Measurements from ENCODE around the gene TRNAU1AP.
"Not testable (repeated sequence)": the region's sequence is repeated elsewhere in the genome, so short reads cannot be mapped to it uniquely, and the experiment has no call there.

The TRNAU1AP gene

DNA sequence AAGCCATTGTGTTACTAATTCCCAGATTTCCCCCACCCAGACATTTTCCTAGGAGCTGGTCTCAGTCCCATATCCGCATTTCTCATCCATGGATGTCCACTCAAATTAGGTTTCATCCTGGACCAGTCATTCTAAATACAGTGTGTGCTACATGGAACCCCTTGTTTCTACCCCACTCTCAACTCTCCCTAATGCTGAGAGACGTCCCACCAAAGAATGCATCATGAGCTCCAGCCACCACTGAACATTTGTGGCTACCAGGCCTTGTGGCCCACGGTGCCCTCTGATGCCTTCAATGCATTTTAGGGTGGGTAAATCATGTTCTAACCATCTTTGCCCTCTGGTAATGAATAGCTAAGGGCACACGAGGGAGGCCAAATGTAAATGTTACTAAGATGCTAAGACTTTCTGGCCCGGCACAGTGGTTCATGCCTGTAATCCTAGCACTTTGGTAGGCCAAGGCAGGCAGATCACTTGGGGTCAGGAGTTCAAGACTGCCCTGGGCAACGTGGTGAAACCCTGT, 25.9 kb downstream of the TRNAU1AP start:
- FAIRE-seq = no peak

DNA sequence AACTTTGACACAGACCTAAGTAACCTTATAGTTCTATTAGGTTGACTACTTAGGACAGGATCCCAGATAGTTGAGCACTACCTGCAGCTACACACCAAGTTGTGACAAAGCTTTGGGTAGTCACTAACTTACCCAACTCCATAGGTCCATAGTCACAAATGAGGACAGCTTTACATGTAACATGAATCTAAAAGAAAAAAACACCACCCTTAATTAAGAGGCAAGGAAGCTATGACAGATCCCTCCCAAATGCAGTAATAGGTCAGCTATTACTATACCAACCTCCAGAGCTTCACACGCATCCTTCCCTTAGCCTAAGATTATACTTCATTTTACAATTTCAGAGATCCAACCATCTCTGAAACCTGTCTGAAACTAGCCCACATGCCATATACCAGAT, 26.5 kb downstream of the TRNAU1AP start:
- FAIRE-seq = no peak

DNA sequence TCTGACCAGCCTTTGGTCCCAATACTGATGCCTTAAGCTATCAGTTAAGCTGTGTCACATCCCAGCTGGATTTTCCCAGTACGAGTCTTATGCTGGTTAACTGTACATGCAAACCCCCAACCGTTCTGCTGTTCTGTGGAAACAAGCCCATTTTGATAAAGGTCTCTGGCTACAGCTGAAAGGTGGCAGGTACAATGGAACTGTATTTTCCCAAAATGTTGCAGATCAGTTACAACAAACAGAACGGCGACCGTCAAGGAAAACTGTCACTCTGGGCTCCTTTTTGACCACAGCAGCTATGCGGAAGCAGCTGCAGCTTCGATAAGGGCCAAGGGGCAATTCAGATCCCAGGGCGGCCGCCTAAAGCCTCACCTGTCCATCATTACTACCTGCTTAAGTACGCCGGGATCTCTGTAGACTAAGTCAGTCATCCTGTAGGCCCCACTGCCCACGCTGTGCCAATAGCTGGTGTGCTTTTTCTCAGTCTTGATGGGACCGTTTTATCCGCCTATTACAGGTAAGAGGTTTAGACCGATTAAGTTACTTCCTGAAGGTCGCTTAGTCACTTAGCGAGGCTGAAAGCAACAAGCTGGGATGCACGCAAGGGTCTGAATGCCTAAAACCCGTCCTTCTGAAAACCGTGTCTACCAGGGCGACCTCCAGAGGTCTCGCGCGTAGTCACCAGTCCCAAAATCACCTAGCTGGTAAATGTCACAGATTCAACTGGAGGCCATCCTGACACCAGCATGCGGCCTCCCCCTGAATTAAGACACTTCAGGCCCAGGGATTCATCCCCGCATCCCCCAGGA, 28.0 kb downstream of the TRNAU1AP start:
- no peak for FAIRE-seq

DNA sequence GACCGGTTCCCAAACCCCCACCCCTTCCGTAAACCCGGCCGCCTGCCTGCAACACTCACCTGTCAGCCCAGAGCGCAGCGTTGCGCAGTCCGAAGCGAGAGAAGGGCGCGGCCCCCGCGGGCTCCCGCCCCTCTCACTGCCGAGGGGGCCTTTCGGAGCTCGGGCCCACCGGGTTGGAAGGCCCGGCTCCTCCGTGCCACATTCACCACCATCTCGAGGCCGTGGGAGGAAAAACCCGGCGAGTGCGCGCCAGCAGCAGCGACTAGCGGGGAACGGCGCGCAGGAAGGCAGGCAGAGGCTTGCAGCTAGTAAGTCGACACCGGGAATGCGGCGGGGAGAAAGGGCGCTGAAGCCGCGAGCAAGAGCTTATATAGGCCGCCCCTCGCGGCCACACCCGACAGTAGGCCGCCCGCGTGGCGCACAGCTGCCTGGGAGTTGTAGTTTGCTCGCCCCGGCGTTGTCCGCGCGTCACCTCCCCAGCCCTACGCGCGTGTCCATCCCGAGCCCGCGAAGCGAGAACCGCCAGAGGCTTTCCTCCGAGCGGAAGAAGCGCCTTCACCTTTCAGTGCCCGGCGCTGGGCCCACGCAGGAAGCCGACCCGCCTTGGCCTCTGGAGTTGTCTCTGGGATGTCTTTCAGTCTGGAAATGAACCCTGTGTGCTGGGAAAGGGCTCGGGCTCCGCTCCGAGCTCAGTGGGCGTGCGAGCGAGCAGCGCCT, 28.8 kb downstream of the TRNAU1AP start:
- no peak for FAIRE-seq

DNA sequence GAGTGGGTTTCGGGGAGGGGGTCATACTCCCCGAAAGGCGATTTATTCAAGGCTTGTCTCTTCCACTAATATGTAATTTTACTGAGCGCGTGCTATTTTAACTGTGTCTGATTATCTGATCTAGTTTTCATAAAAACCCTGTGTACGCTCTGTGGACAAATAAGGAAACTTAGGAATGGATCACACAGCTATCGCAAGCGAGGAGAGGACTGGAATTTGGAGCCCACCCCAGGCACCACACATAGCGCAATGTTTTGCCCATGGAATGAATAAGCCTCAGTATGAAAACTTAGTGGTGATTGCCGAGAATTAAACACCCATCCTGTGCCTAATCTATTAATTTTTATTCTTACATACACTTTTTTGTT, 29.3 kb downstream of the TRNAU1AP start:
- FAIRE-seq = no peak

DNA sequence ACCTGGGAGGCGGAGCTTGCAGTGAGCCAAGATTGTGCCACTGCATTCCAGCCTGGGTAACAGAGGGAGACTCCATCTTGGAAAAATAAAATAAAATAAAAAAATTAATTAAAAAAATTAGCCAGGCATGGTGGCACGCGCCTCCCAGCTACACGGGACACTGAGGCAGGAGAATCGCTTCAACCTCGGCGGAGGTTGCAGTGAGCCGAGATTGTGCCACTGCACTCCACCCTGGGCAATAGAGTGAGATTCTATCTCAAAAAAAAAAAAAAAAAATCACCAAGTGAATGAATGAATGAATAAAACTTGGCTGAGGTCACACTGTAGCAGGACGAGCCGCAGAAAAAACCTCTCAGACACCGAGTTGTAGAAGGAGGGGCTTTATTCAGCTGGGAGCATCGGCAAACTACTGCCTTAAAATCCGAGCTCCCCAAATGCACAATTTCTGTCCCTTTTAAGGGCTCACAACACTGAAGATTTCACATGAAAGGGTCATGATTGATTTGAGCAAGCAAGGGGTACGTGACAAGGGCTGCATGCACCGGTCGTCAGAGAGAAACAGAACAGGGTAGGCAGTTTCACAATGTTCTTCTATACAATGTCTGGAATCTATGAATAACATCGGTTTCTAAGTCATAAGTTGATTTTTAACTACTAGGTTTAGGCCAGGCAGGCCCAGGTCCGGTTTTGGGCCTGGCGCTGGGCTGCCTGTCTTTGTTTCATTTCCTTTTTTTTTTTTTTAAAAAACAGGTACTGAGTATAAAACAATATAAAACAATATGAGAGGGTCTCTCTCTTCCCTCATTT, 33.9 kb downstream of the TRNAU1AP start:
- not testable (repeated sequence) for FAIRE-seq

DNA sequence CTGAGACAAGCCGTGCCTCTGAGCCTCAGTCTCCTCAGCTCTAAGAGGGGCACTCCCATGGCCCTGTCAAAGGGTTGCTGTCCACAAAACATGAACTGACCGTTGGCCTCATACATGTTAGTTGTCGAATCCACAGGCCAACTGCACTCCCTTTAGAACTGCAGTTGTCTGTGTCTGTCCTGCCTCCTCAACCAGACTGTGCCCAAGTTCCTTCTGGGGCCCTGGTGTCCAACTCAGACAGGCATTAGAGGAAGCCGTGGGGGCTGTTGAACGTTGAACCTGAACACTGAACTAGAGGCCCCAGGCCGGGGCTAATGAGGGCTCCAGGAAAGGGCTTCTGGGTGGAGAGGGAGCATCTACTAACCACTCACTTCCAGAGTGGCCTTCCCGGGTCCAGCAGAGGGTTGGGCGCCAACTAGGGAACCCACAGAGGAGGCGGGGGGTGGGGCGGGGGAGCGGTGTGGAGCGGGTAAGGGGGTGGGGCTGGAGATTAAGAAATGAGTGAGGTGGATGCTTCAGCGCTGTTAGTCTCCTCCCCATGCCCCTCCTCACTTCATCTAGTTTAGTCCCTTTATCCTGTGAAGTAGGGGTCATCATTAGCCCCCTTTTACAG, 38.9 kb downstream of the TRNAU1AP start, which contains the start of gene RAB42:
Gene RAB42, plus strand, starts transcription at position 558 of the 613 bp plus-strand sequence. CDS start 247 bp downstream, outside the sequence.
- FAIRE-seq = no peak

DNA sequence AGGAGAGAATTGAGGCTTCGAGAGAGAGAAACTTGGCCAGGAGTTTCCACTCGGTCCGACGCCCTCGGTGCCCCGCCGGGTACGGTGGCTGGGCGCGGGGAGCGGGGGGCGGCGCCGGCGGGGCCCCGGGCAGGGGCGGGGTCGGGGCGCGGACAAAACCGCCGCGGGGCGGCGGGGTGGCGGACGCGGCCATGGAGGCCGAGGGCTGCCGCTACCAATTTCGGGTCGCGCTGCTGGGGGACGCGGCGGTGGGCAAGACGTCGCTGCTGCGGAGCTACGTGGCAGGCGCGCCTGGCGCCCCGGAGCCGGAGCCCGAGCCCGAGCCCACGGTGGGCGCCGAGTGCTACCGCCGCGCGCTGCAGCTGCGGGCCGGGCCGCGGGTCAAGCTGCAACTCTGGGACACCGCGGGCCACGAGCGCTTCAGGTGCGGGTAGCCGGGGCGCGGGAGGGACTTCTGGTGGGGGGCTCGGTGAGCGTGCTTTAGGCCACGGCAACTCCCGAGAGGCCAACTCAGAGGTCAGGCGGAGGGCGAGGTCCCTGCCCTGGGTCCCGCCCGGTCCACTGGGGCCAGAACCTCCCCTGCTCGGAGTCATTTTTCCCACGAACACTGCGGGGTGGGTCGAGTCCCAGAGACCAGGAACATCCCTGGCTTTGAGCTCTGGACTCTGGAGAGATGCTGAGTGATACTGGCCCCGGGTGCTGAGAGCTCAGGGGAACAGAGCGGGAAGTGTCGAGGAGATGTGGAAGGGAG, 39.6 kb downstream of the TRNAU1AP start:
- no peak for FAIRE-seq

DNA sequence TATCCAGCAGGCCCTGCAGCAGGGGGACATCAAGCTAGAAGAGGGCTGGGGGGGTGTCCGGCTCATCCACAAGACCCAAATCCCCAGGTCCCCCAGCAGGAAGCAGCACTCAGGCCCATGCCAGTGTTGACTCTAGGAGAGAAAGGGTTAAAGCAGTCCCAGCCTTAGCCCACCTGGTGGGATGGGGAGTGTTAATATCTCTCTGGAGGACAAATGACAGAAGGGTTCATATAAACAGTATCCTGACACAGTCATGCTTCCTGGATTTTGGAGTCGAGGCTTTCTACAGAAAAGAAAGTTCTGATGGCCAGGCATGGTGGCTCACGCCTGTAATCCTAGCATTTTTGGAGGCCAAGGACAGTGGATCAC, 41.1 kb downstream of the TRNAU1AP start:
- FAIRE-seq = not testable (repeated sequence)

DNA sequence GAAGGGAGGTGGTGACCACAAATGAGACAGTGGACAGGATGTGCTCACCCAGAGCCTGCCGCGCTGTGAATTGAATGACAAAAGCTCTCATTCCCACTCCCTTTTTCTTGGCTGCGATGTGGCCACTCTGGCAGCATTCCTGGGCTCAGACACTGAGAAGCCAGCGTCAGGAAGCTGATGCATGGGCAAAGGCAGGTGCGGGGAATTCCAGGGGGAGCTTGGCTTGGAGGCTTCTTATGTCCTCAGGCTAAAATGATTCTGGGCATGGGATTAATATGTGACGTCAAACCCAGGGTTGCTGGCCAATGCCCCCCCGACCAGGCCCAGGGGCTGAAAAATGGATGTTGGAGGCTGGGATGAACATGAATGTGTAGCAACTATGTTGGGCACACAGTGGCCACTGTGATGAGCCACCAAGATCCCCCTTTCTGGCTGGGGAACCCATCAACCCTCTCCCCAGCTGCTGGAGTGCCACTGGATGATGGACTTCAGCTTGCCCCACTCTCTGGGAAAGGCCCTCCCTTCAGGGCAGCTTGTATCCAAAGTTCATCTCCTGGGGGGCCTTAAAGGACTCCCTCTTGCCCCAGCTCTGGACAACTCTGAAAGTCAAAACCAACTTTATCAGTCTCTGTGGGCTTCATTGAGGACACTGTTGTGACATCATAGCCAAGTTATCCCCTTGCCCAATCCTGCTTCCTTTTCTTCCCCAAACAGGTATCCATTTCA, 42.0 kb downstream of the TRNAU1AP start:
- FAIRE-seq = not testable (repeated sequence)

DNA sequence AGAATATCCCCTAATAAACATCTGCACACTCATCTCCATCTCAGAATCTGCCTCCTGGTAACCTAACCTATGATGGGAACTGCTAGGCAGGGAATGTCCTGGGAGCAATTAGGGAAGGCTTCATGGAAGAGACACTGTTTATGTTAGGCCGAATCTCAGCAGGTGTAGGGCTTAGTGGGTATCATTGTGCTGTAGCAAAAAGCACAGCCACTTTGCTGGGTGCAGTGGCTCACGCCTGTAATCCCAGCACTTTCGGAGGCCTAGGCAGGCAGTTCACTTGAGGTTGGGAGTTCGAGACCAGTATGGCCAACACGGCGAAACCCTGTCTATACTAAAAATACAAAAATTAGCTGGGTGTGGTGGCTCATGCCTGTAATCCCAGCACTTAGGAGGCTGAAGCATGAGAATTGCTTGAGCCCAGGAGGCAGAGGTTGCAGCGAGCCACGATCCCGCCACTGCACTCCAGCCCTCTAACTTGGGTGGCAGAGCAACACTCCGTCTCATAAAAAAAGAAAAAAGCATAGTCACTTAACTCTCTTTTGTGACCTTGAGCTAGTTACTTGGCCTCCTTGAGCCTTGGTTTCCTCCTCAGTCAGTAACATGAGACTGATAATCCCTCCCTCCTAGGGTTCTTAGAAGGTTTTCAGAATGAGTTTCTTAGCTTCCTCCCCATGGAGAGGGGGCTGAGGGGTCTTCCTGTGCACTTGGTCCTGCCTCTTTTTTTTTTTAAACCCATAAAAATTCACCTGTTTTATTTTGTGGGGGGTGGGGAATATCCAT, 42.7 kb downstream of the TRNAU1AP start:
- FAIRE-seq = no peak

DNA sequence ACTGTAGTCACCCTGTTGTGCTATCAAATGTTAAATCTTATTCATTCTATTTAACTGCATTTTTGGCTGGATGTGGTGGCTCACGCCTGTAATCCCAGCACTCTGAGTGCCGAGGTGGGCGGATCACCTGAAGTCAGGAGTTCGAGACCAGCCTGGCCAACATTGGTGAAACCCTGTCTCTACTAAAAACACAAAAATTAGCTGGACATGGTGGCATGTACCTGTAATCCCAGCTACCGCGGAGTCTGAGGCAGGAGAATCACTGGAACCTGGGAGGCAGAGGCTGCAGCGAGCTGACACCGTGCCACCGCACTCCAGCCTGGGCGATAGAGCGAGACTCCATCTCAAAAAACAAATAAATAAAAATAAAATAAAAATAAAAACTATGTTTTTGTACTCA, 43.4 kb downstream of the TRNAU1AP start:
- not testable (repeated sequence) for FAIRE-seq

DNA sequence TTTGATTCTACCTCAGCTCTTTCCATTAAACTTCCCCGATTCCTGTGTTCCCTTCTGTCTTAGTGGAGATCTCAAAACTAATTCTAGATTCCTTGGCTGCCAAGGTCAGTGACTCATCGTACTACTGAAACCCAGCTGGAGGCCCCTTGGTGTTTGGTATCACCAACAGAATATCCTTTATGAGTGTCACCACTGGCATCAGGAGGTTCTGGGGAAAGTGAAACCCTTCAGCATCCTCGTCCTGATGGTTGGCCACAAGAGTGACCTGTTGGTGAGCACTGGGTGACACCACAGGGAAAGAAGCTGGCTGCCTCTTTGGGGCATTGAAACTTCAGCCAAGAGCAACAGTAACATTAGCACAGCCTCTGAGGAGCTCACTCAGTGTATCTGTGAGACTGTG, 48.8 kb downstream of the TRNAU1AP start:
- FAIRE-seq = no peak

DNA sequence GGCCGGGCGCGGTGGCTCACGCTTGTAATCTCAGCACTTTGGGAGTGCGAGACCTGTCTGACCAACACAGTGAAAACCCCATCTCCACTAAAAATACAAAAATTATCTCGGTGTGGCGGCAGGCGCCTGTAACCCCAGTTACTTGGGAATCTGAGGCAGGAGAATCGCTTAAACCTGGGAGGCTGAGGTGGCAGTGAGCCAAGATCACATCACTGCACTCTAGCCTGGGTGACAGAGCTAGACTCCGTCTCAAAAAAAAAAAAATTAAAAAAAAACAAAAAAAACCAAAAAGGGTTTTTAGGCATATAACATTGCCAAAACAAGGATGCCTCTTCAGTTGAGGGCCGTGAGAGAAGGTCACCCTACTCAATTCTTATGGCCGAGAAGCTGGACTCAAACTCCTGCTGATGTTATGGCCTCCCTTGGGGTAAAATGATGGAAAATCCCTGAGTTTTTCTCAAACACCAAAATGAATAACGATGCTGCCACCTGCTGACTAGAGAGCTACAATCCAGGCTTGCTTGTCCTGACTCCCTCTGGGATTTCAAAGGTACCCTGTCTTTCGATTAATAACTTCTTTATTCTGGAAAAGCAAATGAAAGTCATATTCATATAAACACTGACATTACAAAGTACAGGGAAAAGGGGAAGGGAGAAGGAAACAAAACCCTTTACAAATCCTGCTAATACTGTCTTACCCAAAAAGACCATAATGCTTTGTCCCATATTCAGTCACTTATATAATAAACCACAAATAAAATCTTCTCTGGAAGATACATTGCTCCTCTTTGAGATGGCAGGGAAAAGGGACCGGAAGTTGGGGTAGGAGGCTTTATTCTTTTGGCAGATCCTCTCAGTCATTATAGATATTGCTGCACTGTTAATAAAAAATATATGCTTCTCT, 49.9 kb downstream of the TRNAU1AP start:
- no peak for FAIRE-seq

DNA sequence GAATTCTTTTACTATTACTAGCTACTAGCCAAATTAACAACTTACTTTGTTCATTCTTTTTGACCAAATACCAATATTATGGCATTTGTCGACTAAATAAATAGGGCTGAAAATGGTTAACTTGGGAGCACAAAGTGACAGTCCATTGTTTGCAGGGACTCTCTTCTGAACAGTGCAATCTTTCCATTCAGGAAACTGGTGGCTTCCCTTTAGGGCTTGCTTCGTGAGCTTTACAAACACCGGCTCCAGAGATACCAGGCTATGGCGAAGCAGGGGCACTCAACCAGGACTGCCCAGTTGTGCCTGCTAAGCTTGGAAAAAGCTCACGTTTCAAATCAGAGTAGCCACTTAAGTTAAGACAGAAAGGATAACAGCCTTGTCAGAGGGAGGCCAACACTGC, 51.5 kb downstream of the TRNAU1AP start:
- no peak for FAIRE-seq

DNA sequence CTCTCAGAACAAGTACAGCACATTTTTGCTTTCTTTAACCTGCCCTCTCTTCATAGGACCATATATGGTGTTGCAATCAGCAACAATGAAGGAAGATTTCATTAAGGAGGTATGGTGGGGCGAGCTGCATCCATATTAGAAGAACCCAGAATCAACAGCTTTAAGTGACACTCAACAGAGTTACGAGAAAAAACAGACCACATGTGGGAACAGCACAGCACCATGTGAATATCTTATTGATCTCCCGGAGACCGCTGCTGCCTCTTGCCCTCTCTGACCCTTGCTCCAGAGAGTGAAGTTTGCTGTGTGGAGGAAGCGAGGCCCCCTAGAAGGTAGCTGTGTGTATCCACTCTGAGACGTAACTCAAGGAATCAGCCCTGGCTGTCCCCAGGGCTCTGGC, 52.1 kb downstream of the TRNAU1AP start:
- no peak for FAIRE-seq

DNA sequence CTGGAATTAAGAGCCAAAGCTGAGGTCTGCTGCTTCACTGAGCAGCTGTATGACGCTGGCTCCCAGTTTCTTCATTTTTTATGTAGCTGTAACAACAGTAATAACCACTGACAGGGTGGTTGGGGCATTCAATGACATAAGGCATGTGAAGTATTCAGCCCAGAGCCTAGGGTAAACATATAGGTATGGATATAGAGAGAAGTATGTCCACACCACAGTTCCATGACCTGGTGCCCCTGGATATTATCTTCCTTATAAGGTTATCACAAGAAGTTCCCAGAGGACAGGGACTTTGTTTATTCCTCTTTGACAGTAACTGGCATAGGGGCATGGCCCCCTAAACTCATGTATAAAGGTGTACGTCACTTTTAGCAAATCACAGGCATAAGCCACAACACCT, 53.9 kb downstream of the TRNAU1AP start:
- FAIRE-seq = no peak

DNA sequence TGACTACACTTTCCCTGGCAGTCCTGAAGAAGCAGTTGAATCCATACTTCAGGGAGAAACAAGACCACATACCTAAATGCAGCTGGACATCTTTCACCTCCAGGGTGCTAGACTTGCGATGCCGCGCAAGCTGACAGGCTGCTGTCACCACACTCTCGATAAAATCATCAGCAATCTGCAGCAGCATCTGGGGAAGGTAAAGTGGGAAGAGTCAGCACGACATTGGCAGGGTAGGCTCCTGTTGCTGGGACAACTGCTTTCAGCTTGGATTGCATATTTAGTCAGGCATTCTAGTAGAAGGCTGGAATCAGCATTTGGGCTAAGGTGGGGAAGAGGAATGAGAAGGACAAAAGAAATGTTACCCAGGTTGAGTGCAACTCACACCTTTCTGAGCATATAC, 60.3 kb downstream of the TRNAU1AP start:
- no peak for FAIRE-seq

Data from islet of Langerhans (tissue), 1 donor.